ENCODE measurements around the gene SENP6. TPM values are rescaled to one million over a fixed set of nuclear protein-coding genes. Genes with fewer than 3 reads are reported as not detected.

The SENP6 gene
- total and polyA plus RNA-seq, 9 of the 15 experiments (the other 6 are each of a cell fraction or from before 2014, with no cell fraction given) = 11.1 to 79.4 (median 46.8) TPM

DNA sequence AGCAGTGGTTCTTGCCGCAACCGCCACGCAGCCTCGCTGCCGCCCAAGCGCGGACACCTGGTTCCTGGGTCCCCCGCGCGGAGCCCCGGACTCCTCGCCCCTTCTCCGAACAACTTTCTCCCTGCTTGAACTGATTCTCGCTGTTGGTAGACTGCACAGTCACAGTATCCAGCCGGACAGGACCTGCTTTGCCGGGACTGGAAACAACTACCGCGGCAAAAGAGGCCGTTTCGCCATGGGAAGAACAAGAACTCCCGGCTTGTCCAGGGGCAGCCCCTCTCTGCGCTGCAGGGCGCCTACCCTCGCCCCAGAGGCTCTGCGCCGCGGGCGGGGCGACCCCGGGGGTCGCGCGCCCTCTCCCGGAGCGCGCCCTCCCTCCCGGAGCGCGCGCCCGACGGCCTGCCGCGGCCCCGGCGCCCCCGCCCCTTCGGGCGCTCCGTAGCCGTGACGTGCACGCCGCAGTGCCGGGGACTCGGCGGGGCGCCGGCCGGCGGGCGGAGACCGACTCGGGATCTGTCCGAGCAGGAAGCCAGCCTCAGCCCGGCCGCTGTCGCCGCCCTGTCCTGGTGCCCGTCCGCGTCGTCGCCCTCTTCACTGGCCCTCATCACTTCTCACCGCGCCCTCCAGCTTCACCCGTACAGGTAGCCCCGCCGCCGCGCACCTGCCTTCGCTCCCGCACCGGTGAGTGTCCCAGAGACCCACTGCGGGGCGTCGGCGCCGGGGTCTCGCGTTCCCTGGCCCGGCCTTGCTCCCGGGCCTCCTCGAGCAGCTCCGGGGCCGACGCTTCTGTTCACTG lies 147.3 kb downstream of the SENP6 start, which contains the start of gene MYO6 (continued):
- TF ChIP-seq NEUROD1 (IDR thresholded peaks at IDR 0.05; ENCODE audit: borderline replicate concordance, low read depth, low read length, partially characterized antibody) (no peak), CTBP1 (IDR thresholded peaks at IDR 0.05; ENCODE audit: borderline replicate concordance) (peak; percentile 27; the same call in 1 of the 2 replicates), RB1 (IDR thresholded peaks at IDR 0.05; ENCODE audit: low read depth) (peak; percentile 58), CBFA2T2 (conservative IDR thresholded peaks at IDR 0.05) (no peak), CLOCK (CRISPR knock-in tag; IDR thresholded peaks at IDR 0.05; ENCODE audit: borderline replicate concordance) (no peak), NONO (IDR thresholded peaks at IDR 0.05; ENCODE audit: low read depth in 2 of 2, low read length in 1 of 2) (0 out of 4 replicates have a peak, but pooled peaks of 1 of the 2 experiments have one; percentile 55), GABPA (tag; conservative IDR thresholded peaks at IDR 0.05; ENCODE audit: low read depth) (peak; percentile 43; the same call in 1 of the 2 replicates), ETS2 (tag; IDR thresholded peaks at IDR 0.05; ENCODE audit: borderline replicate concordance, poor library complexity, severe bottlenecking) (no peak), MCM3 (IDR thresholded peaks at IDR 0.05) (no peak), RNF2 (IDR thresholded peaks at IDR 0.05) (0 out of 2 replicates have a peak, but pooled peaks have one; percentile 32), ZFX (CRISPR knock-in tag; IDR thresholded peaks at IDR 0.05) (peak; percentile 91), KLF13 (tag; IDR thresholded peaks at IDR 0.05; ENCODE audit: borderline replicate concordance, low read depth) (no peak), HDAC1 (IDR thresholded peaks at IDR 0.05) (0 out of 4 replicates have a peak, but pooled peaks of 1 of the 2 experiments have one; percentile 13), KLF1 (tag; IDR thresholded peaks at IDR 0.05) (0 out of 2 replicates have a peak, but pooled peaks have one; percentile 35), ZNF551 (CRISPR knock-in tag; IDR thresholded peaks at IDR 0.05) (no peak), TBP (optimal IDR thresholded peaks at IDR 0.05; ENCODE audit: low read depth, low read length) (peak; percentile 53), FOXA1 (IDR thresholded peaks at IDR 0.05; ENCODE audit: borderline replicate concordance) (no peak), E2F5 (CRISPR knock-in tag; IDR thresholded peaks at IDR 0.05) (0 out of 2 replicates have a peak, but pooled peaks have one; percentile 22), ILF3 (IDR thresholded peaks at IDR 0.05; ENCODE audit: borderline replicate concordance) (no peak)
- TF ChIP-seq, protein P1, sequence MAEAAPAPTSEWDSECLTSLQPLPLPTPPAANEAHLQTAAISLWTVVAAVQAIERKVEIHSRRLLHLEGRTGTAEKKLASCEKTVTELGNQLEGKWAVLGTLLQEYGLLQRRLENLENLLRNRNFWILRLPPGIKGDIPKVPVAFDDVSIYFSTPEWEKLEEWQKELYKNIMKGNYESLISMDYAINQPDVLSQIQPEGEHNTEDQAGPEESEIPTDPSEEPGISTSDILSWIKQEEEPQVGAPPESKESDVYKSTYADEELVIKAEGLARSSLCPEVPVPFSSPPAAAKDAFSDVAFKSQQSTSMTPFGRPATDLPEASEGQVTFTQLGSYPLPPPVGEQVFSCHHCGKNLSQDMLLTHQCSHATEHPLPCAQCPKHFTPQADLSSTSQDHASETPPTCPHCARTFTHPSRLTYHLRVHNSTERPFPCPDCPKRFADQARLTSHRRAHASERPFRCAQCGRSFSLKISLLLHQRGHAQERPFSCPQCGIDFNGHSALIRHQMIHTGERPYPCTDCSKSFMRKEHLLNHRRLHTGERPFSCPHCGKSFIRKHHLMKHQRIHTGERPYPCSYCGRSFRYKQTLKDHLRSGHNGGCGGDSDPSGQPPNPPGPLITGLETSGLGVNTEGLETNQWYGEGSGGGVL (CRISPR knock-in tag; IDR thresholded peaks at IDR 0.05) = no peak
- TF ChIP-seq, protein P2, sequence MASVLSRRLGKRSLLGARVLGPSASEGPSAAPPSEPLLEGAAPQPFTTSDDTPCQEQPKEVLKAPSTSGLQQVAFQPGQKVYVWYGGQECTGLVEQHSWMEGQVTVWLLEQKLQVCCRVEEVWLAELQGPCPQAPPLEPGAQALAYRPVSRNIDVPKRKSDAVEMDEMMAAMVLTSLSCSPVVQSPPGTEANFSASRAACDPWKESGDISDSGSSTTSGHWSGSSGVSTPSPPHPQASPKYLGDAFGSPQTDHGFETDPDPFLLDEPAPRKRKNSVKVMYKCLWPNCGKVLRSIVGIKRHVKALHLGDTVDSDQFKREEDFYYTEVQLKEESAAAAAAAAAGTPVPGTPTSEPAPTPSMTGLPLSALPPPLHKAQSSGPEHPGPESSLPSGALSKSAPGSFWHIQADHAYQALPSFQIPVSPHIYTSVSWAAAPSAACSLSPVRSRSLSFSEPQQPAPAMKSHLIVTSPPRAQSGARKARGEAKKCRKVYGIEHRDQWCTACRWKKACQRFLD (CRISPR knock-in tag; IDR thresholded peaks at IDR 0.05) = peak; percentile 57; the same call in 1 of the 2 replicates

All from K562 (cell line).